WTC11 (cell line): ENCODE results near the gene WDR54. TPM values are rescaled to one million over a fixed set of nuclear protein-coding genes. Genes with fewer than 3 reads are reported as not detected.
A peak's percentile ranks its signal among the peaks of the same experiment; 100 is the strongest.
"Not testable (repeated sequence)": the region's sequence is repeated elsewhere in the genome, so short reads cannot be mapped to it uniquely, and the experiment has no call there.

Source experiments
- ATAC-seq: fragments of 200-7000 bp; cut with Tn5 transposase; 2 replicates; pipeline ENCODE4 v1.10.0; 2021; ENCODE audit warnings: mild to moderate bottlenecking, moderate library complexity
- CTCF ChIA-PET: fragments of 300-600 bp; sonication (Branson Sonifier 250); formaldehyde crosslinking; loops from one replicate; lab custom pipeline; 2021; ENCODE audit warnings: antibody characterized with exemption; lab: Charles Lee
- POLR2A ChIA-PET: fragments of 350-600 bp; sonication (Branson Sonifier 250); formaldehyde crosslinking; loops from one replicate; lab custom pipeline; 2021; ENCODE audit warnings: antibody characterized with exemption; lab: Charles Lee
- DNase-seq: peaks from one replicate; pipeline ENCODE4 v3.0.0; 2021; ENCODE audit warnings: low spot score
- H3K27ac Mint-ChIP-seq: 2 replicates; pipeline ENCODE4 v1.8.0; 2021; ENCODE audit warnings: mixed read lengths
- H3K27me3 Mint-ChIP-seq: 2 replicates; pipeline ENCODE4 v1.8.0; 2021; ENCODE audit warnings: low read depth, mild to moderate bottlenecking, moderate library complexity, mixed read lengths
- H3K36me3 Mint-ChIP-seq: 2 replicates; pipeline ENCODE4 v1.8.0; 2021; ENCODE audit warnings: mixed read lengths
- H3K4me1 Mint-ChIP-seq: 2 replicates; pipeline ENCODE4 v1.8.0; 2022; ENCODE audit warnings: mixed read lengths
- H3K4me3 Mint-ChIP-seq: 2 replicates; pipeline ENCODE4 v1.8.0; 2021; ENCODE audit warnings: mild to moderate bottlenecking, moderate library complexity, mixed read lengths
- H3K9me3 Mint-ChIP-seq: 2 replicates; pipeline ENCODE4 v1.8.0; 2021; ENCODE audit warnings: mixed read lengths
- ATF1 ChIP-seq: sonication (generic); formaldehyde crosslinking; IDR thresholded peaks from 2 replicates; pipeline ENCODE4 v1.8.1; 2023; ENCODE audit warnings: mild to moderate bottlenecking, moderate library complexity, missing genetic modification reagents
- EMX1 ChIP-seq: fragments of 250-450 bp; sonication (Bioruptor Pico); IDR thresholded peaks from 2 replicates; pipeline ENCODE4 v1.8.0; 2021; ENCODE audit warnings: mild to moderate bottlenecking
- GRHL2 ChIP-seq: fragments of 250-450 bp; sonication (Bioruptor Pico); IDR thresholded peaks from 2 replicates; pipeline ENCODE4 v1.8.0; 2022; ENCODE audit warnings: mild to moderate bottlenecking, moderate library complexity; ENCODE audit not compliant: insufficient replicate concordance, severe bottlenecking
- JUN ChIP-seq: sonication (generic); formaldehyde crosslinking; IDR thresholded peaks from 2 replicates; pipeline ENCODE4 v1.8.0; 2023; ENCODE audit warnings: mild to moderate bottlenecking, missing genetic modification reagents
- MYBL2 ChIP-seq: sonication (generic); formaldehyde crosslinking; IDR thresholded peaks from 2 replicates; pipeline ENCODE4 v1.8.1; 2023; ENCODE audit warnings: mild to moderate bottlenecking, moderate library complexity, missing genetic modification reagents
- ZBTB21 ChIP-seq: sonication (generic); formaldehyde crosslinking; IDR thresholded peaks from 2 replicates; pipeline ENCODE4 v1.8.1; 2023; ENCODE audit warnings: mild to moderate bottlenecking, missing genetic modification reagents, borderline replicate concordance
- total RNA-seq: library from RNA; stranded (reverse); gene quantifications from 3 replicates; pipeline ENCODE4 v1.2.3, GENCODE V29; 2021
- TF ChIP-seq, protein P1 (sequence below): fragments of 250-450 bp; sonication (Bioruptor Pico); IDR thresholded peaks from 2 replicates; pipeline ENCODE4 v1.9.0; 2021; ENCODE audit warnings: mild to moderate bottlenecking
- TF ChIP-seq, protein P2 (sequence below): fragments of 200-600 bp; IDR thresholded peaks from 2 replicates; pipeline ENCODE4 v1.8.0; 2022; ENCODE audit warnings: antibody characterized with exemption
- TF ChIP-seq, protein P3 (sequence below): sonication (generic); formaldehyde crosslinking; IDR thresholded peaks from 2 replicates; pipeline ENCODE4 v1.8.0; 2023; ENCODE audit warnings: missing genetic modification reagents
- TF ChIP-seq, protein P4 (sequence below): sonication (generic); formaldehyde crosslinking; IDR thresholded peaks from 2 replicates; pipeline ENCODE4 v1.8.1; 2023; ENCODE audit warnings: mild to moderate bottlenecking, missing genetic modification reagents
- TF ChIP-seq, protein P5 (sequence below): fragments of 250-450 bp; sonication (Bioruptor Pico); IDR thresholded peaks from 2 replicates; pipeline ENCODE4 v1.9.0; 2021; ENCODE audit warnings: mild to moderate bottlenecking

Gene WDR54
- total RNA-seq, 1 experiment from 2014 or later, result 55.2 TPM

DNA sequence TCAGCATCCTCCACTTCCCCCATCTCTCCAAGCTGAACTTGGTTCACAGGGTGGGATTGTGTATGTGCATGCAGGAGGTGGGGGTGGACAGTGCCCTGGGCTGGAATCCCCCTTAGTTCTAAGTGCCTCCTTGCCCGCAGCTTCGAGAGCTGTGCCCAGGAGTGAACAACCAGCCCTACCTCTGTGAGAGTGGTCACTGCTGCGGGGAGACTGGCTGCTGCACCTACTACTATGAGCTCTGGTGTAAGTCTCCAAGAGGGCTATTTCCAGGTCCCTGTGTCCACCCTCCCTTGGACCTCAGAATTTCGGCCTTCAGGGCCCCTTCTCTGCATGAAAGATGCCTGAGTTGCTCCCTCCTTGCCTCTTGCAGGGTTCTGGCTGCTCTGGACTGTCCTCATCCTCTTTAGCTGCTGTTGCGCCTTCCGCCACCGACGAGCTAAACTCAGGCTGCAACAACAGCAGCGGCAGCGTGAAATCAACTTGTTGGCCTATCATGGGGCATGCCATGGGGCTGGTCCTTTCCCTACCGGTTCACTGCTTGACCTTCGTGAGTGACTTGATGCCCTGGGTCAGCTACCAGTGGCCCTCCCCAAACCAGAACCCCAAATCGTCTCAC is 38.1 kb downstream of the WDR54 start:
- not testable (repeated sequence) for H3K36me3 Mint-ChIP-seq, H3K9me3 Mint-ChIP-seq, DNase-seq, H3K27me3 Mint-ChIP-seq, ATAC-seq
- peak overlapping the region; percentile 84 for H3K27ac Mint-ChIP-seq
- CTCF ChIA-PET, result interaction anchor here (1.3 to 2.1 kb wide), 4 partner anchors 9 to 68 kb away, joined by 4 to 9 read pairs (median 6); no protein-coding TSS in a partner anchor
- POLR2A ChIA-PET, result interaction anchor here (2.7 kb wide), 1 partner anchor 19 kb away, joined by 29 read pairs; the partner anchor contains the start of gene RTKN
- H3K4me3 Mint-ChIP-seq, result peak overlapping the region; percentile 96
- peaks cover 36% of the 10 kb centered on the region for H3K4me1 Mint-ChIP-seq
- TF ChIP-seq, protein P1, sequence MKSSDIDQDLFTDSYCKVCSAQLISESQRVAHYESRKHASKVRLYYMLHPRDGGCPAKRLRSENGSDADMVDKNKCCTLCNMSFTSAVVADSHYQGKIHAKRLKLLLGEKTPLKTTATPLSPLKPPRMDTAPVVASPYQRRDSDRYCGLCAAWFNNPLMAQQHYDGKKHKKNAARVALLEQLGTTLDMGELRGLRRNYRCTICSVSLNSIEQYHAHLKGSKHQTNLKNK, result 0 out of 2 replicates have a peak, but pooled peaks have one; percentile 29
- TF ChIP-seq, all 79 proteins: peak for 1; not testable (repeated sequence) for 78

DNA sequence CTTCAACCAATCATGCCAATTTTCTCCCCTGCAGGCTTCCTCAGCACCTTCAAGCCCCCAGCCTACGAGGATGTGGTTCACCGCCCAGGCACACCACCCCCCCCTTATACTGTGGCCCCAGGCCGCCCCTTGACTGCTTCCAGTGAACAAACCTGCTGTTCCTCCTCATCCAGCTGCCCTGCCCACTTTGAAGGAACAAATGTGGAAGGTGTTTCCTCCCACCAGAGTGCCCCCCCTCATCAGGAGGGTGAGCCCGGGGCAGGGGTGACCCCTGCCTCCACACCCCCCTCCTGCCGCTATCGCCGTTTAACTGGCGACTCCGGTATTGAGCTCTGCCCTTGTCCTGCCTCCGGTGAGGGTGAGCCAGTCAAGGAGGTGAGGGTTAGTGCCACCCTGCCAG is 38.7 kb downstream of the WDR54 start:
- POLR2A ChIA-PET, result interaction anchor here (2.7 kb wide), 1 partner anchor 20 kb away, joined by 29 read pairs; the partner anchor contains the start of gene RTKN
- DNase-seq, H3K36me3 Mint-ChIP-seq, H3K27me3 Mint-ChIP-seq, ATAC-seq, H3K9me3 Mint-ChIP-seq: not testable (repeated sequence)
- Mint-ChIP-seq H3K27ac (peak overlapping the region; percentile 41; the same call in 1 of the 2 replicates), H3K4me3 (peak overlapping the region; percentile 96), H3K4me1 (peaks cover 33% of the 10 kb centered on the region)
- CTCF ChIA-PET, result interaction anchor here (1.9 to 2.1 kb wide), 2 partner anchors 12 to 20 kb away, joined by 9 to 18 read pairs; partner anchors contain the start of gene MRPL53

DNA sequence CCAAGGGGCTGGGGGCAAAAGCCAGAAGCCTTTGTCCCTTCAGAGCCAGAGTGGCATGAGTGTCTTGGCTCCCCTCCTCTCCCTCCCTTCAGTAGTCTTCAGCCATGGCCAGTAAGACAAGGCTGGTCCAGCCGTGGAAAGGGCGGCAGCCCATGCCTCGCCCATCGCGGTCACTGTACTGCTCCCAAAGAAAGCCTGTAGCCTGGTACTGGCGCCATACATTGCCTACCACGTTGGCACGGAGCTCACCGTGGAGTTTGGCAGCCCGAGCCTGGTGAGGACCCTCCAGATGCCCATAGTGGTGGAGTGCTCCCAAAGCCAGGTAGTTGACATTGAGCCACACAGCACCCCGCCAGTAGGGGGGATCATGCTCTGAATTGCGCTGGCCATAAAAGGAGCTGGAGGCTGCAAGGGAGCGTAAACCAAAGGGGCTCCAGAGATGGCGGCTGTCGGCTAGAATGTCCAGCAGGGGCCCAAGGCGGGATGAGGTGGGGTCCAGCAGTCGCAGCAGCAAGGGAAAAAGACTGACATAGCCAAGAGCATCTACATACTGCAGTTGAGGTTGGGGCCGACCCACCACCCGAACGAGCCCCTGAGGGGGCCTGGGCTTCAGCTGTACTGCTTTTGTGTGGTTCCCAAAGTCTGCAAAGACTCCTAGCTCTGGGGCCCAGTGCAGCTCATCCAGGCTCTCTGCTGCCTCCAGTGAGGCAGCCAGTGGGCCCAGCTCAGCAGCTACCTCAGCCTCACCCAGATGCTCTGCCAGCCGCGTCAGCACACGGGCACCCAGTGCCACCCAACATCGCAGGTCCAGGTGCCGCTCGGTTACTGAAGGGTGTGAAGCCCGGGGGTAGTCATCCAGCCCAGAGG is 39.9 kb downstream of the WDR54 start:
- POLR2A ChIA-PET, result interaction anchor here (0.8 to 1.2 kb wide), 2 partner anchors 19 to 21 kb away, joined by 3 to 5 read pairs; no protein-coding TSS in a partner anchor
- Mint-ChIP-seq H3K4me3 (no peak overlapping the region), H3K4me1 (peaks cover 27% of the 10 kb centered on the region), H3K9me3 (no peaks in the 10 kb centered on the region), H3K27me3 (no peaks in the 10 kb centered on the region), H3K36me3 (peaks cover 9% of the 10 kb centered on the region), H3K27ac (no peak overlapping the region)
- peak; percentile 1; the same call in 1 of the 2 replicates for ATAC-seq
- no peak for TF ChIP-seq ATF1 (CRISPR knock-in tag)
- TF ChIP-seq, protein P2, sequence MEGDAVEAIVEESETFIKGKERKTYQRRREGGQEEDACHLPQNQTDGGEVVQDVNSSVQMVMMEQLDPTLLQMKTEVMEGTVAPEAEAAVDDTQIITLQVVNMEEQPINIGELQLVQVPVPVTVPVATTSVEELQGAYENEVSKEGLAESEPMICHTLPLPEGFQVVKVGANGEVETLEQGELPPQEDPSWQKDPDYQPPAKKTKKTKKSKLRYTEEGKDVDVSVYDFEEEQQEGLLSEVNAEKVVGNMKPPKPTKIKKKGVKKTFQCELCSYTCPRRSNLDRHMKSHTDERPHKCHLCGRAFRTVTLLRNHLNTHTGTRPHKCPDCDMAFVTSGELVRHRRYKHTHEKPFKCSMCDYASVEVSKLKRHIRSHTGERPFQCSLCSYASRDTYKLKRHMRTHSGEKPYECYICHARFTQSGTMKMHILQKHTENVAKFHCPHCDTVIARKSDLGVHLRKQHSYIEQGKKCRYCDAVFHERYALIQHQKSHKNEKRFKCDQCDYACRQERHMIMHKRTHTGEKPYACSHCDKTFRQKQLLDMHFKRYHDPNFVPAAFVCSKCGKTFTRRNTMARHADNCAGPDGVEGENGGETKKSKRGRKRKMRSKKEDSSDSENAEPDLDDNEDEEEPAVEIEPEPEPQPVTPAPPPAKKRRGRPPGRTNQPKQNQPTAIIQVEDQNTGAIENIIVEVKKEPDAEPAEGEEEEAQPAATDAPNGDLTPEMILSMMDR, result 0 out of 2 replicates have a peak, but pooled peaks have one; percentile 17
- no peak for TF ChIP-seq ZBTB21 (CRISPR knock-in tag)
- TF ChIP-seq, protein P3, sequence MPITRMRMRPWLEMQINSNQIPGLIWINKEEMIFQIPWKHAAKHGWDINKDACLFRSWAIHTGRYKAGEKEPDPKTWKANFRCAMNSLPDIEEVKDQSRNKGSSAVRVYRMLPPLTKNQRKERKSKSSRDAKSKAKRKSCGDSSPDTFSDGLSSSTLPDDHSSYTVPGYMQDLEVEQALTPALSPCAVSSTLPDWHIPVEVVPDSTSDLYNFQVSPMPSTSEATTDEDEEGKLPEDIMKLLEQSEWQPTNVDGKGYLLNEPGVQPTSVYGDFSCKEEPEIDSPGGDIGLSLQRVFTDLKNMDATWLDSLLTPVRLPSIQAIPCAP (CRISPR knock-in tag), result no peak
- TF ChIP-seq, protein P4, sequence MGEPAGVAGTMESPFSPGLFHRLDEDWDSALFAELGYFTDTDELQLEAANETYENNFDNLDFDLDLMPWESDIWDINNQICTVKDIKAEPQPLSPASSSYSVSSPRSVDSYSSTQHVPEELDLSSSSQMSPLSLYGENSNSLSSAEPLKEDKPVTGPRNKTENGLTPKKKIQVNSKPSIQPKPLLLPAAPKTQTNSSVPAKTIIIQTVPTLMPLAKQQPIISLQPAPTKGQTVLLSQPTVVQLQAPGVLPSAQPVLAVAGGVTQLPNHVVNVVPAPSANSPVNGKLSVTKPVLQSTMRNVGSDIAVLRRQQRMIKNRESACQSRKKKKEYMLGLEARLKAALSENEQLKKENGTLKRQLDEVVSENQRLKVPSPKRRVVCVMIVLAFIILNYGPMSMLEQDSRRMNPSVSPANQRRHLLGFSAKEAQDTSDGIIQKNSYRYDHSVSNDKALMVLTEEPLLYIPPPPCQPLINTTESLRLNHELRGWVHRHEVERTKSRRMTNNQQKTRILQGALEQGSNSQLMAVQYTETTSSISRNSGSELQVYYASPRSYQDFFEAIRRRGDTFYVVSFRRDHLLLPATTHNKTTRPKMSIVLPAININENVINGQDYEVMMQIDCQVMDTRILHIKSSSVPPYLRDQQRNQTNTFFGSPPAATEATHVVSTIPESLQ (CRISPR knock-in tag), result no peak
- CTCF ChIA-PET, result interaction anchor here (0.6 to 2.1 kb wide), 15 partner anchors 10 to 149 kb away, joined by 3 to 32 read pairs (median 5); partner anchors contain the start of genes CCDC142, MRPL53 and TTC31
- peak; percentile 59 for DNase-seq

DNA sequence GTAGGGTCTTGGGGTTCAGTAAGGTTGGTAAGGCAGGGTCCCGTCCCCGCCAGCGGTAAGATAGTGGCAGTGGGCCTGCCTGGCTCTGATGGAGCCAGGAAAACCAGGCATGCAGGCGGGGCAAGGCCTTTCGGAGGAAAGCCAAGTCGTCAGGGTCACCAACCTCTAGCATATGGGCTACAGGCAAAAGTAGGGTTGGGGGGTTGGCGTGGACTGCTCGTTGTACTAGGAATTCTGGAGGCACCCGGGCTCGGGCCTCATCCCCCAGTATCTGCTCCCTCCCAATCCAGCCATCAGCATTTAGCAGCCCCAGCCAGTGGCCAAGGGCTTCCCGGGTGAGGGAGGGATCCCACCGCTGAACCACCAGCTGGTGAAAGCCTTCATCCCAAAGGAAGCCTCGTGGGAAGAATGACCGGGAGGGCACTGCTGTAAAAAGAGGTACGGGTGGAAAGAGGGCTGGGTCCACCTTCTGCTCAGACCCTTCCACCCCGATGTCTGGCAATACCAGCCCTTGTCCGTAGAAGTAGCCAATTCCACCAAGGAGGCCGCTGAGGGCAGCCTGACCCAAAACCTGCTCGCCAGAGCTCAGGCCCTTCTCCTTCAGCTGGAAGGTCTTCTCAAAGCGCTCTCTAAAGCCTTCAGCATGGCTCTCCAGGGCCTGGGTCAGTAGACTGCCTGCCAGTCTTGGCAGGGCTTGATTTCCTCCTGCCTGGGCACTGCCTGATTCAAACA is 40.7 kb downstream of the WDR54 start:
- no peak for TF ChIP-seq MYBL2 (CRISPR knock-in tag)
- TF ChIP-seq, protein P5, sequence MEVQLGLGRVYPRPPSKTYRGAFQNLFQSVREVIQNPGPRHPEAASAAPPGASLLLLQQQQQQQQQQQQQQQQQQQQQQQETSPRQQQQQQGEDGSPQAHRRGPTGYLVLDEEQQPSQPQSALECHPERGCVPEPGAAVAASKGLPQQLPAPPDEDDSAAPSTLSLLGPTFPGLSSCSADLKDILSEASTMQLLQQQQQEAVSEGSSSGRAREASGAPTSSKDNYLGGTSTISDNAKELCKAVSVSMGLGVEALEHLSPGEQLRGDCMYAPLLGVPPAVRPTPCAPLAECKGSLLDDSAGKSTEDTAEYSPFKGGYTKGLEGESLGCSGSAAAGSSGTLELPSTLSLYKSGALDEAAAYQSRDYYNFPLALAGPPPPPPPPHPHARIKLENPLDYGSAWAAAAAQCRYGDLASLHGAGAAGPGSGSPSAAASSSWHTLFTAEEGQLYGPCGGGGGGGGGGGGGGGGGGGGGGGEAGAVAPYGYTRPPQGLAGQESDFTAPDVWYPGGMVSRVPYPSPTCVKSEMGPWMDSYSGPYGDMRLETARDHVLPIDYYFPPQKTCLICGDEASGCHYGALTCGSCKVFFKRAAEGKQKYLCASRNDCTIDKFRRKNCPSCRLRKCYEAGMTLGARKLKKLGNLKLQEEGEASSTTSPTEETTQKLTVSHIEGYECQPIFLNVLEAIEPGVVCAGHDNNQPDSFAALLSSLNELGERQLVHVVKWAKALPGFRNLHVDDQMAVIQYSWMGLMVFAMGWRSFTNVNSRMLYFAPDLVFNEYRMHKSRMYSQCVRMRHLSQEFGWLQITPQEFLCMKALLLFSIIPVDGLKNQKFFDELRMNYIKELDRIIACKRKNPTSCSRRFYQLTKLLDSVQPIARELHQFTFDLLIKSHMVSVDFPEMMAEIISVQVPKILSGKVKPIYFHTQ (CRISPR knock-in tag), result no peak
- TF ChIP-seq GRHL2 (CRISPR knock-in tag), result no peak
- TF ChIP-seq, protein P4 (CRISPR knock-in tag), result no peak
- 0 out of 2 replicates have a peak, but pooled peaks have one; percentile 37 for TF ChIP-seq EMX1 (CRISPR knock-in tag)
- no peak for TF ChIP-seq JUN (CRISPR knock-in tag)
- TF ChIP-seq, all 79 proteins: peak for 1
- POLR2A ChIA-PET, result interaction anchor here (0.8 to 1.2 kb wide), 2 partner anchors 20 to 22 kb away, joined by 3 to 5 read pairs; no protein-coding TSS in a partner anchor

More for the DNA sequence above, 40.7 kb downstream of the WDR54 start:
- CTCF ChIA-PET, result interaction anchor here (0.6 to 2.1 kb wide), 15 partner anchors 10 to 148 kb away, joined by 3 to 32 read pairs (median 5); partner anchors contain the start of genes CCDC142, MRPL53 and TTC31
- Mint-ChIP-seq H3K4me3 (no peak overlapping the region; the same call in 1 of the 2 replicates), H3K4me1 (peaks cover 21% of the 10 kb centered on the region), H3K27me3 (no peaks in the 10 kb centered on the region), H3K27ac (no peak overlapping the region), H3K36me3 (peaks cover 9% of the 10 kb centered on the region), H3K9me3 (no peaks in the 10 kb centered on the region)
- no peak for DNase-seq
- ATAC-seq, result no peak
